ENCODE results near the gene EPS15. TPM values are rescaled to one million over a fixed set of nuclear protein-coding genes. Genes with fewer than 3 reads are reported as not detected.

EPS15 gene
- total and polyA plus RNA-seq, 2 of the 8 experiments (the other 6 are each of a cell fraction or from before 2014, with no cell fraction given) = 15.9 to 57.2 TPM

- CTCF ChIA-PET (ENCODE audit: partially characterized antibody) = no interaction called here
- TF ChIP-seq TBP (IDR thresholded peaks at IDR 0.05; ENCODE audit: low read depth, low read length) (no peak), ATF2 (IDR thresholded peaks at IDR 0.05; ENCODE audit: low read length) (no peak)
Measured at GRCh38 chr1:51516649-51517158, 2.4 kb downstream of the EPS15 start.

More at GRCh38 chr1:51516649-51517158, 2.4 kb downstream of the EPS15 start:
- no peaks in the 10 kb centered on the region for H4K20me1 ChIP-seq (replicated peaks in 1 of 2; ENCODE audit: control insufficient read depth in 1 of 2, insufficient read depth in 2 of 2, low read length in 2 of 2)
- H2AFZ ChIP-seq (ENCODE audit: low read length) = no peak overlapping the region
- H3K23me2 ChIP-seq (ENCODE audit: low read depth, low read length) = peaks cover 9% of the 10 kb centered on the region; the same call in 1 of the 2 replicates
- no peak overlapping the region for H2AK5ac ChIP-seq (ENCODE audit: low read depth, low read length)
- no peak overlapping the region for H2BK5ac ChIP-seq (ENCODE audit: low read depth, low read length)
- H2BK120ac ChIP-seq (replicated peaks; ENCODE audit: low read depth, low read length) = no peak overlapping the region
- H3K79me1 ChIP-seq (ENCODE audit: low read depth, low read length) = no peaks in the 10 kb centered on the region
- H3K4me3 ChIP-seq (ENCODE audit: extremely low read depth in 1 of 4, insufficient read depth in 2 of 4, low read depth in 3 of 4, low read length in 4 of 4) = no peak overlapping the region
- no peak overlapping the region for H2BK12ac ChIP-seq (ENCODE audit: low read depth, low read length)
- H3K9ac ChIP-seq (replicated peaks in 1 of 4; ENCODE audit: extremely low read depth in 1 of 4, low read depth in 3 of 4, low read length in 3 of 4) = no peak overlapping the region
- FAIRE-seq (no peak), DNase-seq (ENCODE audit: low read depth in 1 of 2, low spot score in 2 of 2) (no peak)
- peak overlapping the region in 1 of 2 experiments; percentile 82; a peak in 1 of 4 replicates for H3K4me2 ChIP-seq (ENCODE audit: insufficient read depth in 1 of 2, low read depth in 2 of 2, low read length in 2 of 2)
- no peaks in the 10 kb centered on the region for H3K36me3 ChIP-seq (ENCODE audit: control insufficient read depth in 2 of 4, insufficient read depth in 4 of 4, low read length in 3 of 4)
- H3K9me3 ChIP-seq (ENCODE audit: insufficient read depth in 2 of 2, low read depth in 1 of 2, low read length in 1 of 2) = no peaks in the 10 kb centered on the region
- H2BK15ac ChIP-seq (ENCODE audit: low read length) = no peak overlapping the region
- no peak overlapping the region for H3K4ac ChIP-seq (replicated peaks; ENCODE audit: insufficient read length, low read depth, low read length)
- H4K5ac ChIP-seq (ENCODE audit: insufficient read length, low read depth, low read length) = no peak overlapping the region
- no peaks in the 10 kb centered on the region; a peak in 2 of 7 replicates for H3K4me1 ChIP-seq (replicated peaks in 1 of 4; ENCODE audit: control insufficient read depth in 3 of 4, insufficient read depth in 4 of 4, low read length in 3 of 4)
- H3K79me2 ChIP-seq (ENCODE audit: control insufficient read depth in 1 of 2, insufficient read depth in 2 of 2, low read length in 2 of 2) = peaks cover 5 to 63% of the 10 kb centered on the region in 2 experiments; a peak in 3 of 4 replicates
- no peak overlapping the region for H3K23ac ChIP-seq (ENCODE audit: insufficient read length)
- H4K8ac ChIP-seq (ENCODE audit: extremely low read depth, insufficient read depth, low read length) = no peak overlapping the region
- POLR2A ChIA-PET (ENCODE audit: partially characterized antibody) = interaction anchor here (0.7 to 1.6 kb wide), 2 partner anchors 21 to 101 kb away, joined by 3 read pairs; partner anchors contain the start of gene OSBPL9
- no peak overlapping the region for H3K56ac ChIP-seq (replicated peaks; ENCODE audit: insufficient read length, low read depth, low read length)
- H3K27ac ChIP-seq (ENCODE audit: low read depth, low read length) = no peak overlapping the region
- no peak overlapping the region for H3K18ac ChIP-seq (ENCODE audit: extremely low read depth, low read length)
- no peak overlapping the region for H3K14ac ChIP-seq (ENCODE audit: insufficient read length)
- no peak overlapping the region for H2BK20ac ChIP-seq (ENCODE audit: low read length)
- H3K27me3 ChIP-seq (replicated peaks in 1 of 4; ENCODE audit: control insufficient read depth in 3 of 4, extremely low read depth in 1 of 4, insufficient read depth in 3 of 4, low read length in 3 of 4) = no peaks in the 10 kb centered on the region
- WGBS, 2 experiments (ENCODE audit: extremely low coverage in 1 of 2, insufficient coverage in 1 of 2, insufficient read length in 1 of 2, insufficient replicate concordance in 2 of 2, low coverage in 1 of 2, low lambda C conversion rate in 2 of 2, missing lambda C conversion rate in 1 of 2) = 79% methylated on average over 2 of the region's 2 CpGs; no CpG with 5 or more reads in 1 of the 2 experiments
- H4K91ac ChIP-seq (replicated peaks; ENCODE audit: insufficient read length, low read length) = no peak overlapping the region

All from H1 (cell line).